Epithelial cell of prostate (primary cell): ENCODE data around the gene NEURL2.

ENCODE experiments used
- DNase-seq: peaks from one replicate; pipeline ENCODE4 v3.0.0-alpha.2; 2011; ENCODE audit warnings: low read depth, low spot score
- H3K27ac ChIP-seq: fragments of 450-650 bp; 2 replicates; pipeline ENCODE4 v1.5.1; 2017; ENCODE audit warnings: mild to moderate bottlenecking

The NEURL2 gene

DNA sequence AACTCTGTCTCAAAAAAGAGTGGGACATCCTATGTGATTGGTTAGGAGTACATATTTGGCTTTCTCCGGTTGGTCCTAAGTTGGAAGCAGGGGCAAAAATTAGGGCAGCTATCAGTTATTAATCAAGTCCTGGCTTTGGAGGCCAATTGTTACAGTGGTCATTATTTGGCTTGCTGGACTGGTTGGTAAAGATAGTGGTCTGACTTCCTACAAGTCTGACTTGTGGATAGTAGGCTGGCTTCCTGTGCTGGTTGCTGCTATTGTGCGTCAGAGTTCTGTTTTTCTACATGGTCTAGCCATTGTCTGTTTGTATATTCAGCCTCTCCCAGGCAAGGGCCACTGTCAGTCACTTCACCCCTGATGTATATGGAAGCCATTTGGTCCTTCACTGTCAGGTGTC lies 40.8 kb downstream of the NEURL2 start:
- DNase-seq: no peak
- H3K27ac ChIP-seq: no peak overlapping the region

DNA sequence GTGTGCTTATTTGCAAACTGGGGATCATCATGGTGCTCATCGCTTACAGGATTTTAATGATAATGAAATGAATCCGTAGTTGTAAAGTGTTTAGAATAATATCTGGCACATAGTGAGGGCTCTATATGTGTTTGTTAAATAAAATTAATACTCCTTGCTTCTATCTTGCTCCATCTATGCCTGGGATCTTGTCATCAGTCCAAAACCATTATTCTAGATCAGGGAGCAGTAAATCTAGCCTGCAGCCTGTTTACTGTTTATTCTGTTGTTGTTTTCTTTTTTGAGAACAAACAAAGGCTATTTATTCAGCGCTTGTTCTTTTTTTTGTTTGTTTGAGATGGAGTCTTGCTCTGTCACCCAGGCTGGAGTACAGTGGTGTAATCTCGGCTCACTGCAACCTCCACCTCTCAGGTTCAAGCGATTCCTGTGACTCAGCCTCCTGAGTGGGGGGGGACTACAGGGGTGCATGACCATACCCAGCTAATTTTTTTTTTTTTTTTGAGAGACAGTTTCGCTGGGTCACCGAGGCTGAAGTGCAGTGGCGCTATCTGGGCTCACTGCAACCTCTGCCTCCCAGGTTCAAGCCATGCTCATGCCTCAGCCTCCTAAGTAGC lies 41.9 kb downstream of the NEURL2 start:
- H3K27ac ChIP-seq: no peak overlapping the region
- DNase-seq: no peak

DNA sequence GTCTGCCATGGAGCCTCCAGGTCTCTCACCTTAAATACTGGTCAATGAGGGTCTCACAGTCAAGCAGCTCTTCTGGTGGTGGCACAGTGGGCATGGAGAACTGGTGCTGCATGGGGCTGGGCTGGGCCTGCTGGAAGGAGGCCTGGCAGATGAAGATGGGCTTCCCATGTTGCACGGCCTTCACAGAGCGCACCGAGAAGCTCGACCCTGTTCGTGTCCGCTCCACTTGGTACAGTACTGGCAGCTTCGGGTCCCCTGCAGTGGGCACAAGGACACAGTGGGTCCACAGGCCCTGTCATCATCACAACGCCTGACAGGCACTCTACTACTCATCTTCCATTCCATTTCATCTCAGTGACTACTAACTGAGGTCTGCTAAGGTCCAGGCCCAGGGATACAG lies 42.6 kb downstream of the NEURL2 start:
- H3K27ac ChIP-seq: no peak overlapping the region
- DNase-seq: no peak

DNA sequence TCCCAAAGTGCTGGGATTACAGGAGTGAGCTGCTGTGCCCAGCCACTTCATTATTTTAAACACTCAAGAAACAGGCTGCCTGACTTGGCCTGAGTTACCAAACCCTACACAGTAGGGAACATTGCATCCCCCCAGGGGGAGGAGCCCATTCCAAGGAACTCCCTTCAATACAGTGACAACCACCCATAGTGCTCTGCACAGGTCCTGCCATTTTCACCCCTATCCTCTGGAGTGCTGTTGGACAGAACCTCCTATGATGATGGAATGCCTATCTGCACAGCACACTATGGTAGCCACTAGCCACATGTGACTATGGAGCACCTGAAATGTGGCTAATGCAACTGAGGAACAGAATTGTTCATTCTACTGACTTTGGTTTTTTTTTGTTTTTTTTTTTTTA lies 45.6 kb downstream of the NEURL2 start:
- DNase-seq: no peak
- H3K27ac ChIP-seq: no peak overlapping the region

DNA sequence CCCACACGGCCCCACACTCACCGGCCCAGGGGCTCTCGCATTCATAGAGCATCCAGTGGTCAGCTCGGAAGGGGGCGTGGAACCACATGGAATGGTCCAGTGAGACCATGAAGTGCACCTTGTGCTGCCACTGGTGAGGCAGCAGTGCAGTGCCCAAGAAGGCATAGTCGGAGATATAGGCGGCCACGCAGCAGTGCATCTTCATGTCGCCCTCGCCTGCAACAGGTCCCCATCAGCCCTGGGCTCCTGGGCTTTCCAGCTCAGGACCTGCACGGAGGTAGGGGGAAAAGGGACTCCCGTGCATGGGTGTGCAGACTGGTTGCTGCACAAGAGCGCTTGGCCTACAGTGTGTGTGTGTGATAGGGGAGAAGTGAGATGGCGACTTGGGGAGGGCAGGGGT lies 47.5 kb downstream of the NEURL2 start:
- no peak overlapping the region for H3K27ac ChIP-seq
- no peak for DNase-seq

DNA sequence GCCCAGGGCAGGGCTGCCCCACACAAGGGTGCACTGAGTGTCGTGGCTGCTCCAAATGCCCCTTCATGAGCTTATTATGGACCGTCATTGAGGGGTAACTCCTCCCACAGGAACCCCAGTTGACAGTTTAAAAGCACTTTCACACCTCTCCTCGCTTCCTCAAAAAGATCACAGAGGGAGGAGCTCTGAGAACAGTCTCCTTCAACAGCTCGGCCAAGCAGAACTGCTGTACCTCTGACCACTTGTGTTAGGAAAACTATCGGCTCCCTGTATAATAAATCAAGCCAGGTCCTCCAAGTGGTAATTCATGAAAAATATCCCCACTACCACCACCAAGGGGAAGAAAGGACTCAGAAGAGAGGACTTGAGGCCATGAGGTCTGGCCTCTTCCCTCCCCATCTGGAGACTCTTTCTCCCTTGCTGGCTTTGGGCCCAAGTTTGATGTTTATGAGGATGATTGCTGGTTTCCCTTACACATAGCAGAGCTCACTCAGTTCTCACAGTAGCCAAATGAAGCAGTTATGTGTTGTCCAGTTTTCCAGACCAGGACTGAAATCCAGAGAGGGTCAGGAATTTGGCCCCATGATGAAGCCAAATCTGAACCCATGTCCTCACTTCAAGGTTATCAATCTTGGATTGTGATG lies 48.7 kb downstream of the NEURL2 start:
- DNase-seq: no peak
- H3K27ac ChIP-seq: no peak overlapping the region

DNA sequence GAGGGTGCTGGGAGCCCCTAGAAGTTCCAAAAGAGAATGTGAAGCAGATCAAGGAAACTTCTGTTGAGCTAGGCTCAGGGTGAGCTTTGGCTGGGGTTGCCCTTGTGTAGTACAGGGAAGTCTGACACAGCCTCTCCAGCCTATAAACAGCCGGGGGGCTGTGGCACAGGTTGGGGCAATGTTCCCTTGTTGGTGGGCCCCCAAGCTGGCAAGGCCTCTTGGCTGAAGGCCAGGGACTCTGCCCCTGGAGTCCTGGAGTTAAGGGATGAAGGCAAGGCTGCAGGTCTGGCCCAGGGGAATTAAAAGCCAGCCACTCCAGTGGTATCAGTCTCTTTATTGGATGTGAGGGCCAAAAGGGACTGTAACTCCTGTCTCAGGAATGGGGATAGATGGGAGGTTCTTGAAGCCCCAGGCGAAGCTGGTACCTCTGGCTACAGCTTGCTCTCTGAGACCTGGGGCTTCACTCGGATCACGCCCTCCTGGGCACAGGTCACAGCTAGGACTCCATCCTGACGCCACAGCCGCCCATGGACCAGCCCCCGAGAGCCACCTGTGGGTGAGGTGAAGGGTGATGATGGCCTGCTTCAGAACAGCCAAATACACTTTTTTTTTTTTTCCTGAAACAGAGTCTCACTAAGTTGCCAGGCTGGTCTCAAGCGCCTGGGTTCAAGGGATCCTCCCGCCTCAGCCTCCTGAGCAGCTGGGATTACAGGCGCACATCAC lies 49.4 kb downstream of the NEURL2 start:
- no peak for DNase-seq
- no peak overlapping the region for H3K27ac ChIP-seq

DNA sequence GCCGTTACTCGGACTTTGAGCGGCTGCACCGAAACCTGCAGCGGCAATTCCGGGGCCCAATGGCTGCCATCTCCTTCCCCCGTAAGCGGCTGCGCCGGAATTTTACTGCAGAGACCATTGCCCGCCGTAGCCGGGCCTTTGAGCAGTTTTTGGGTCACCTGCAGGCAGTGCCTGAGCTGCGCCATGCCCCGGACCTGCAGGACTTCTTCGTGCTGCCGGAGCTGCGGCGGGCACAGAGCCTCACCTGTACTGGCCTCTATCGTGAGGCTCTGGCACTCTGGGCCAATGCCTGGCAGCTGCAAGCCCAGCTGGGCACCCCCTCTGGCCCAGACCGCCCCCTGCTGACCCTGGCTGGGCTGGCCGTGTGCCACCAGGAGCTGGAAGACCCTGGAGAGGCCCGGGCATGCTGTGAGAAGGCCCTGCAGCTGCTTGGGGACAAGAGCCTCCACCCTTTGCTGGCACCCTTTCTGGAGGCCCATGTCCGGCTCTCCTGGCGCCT lies 50.3 kb downstream of the NEURL2 start:
- DNase-seq: no peak
- no peak overlapping the region for H3K27ac ChIP-seq
